Frontal cortex (tissue), 4 donors: ENCODE measurements around the gene VPS52. TPM values are rescaled to one million over a fixed set of nuclear protein-coding genes. Genes with fewer than 3 reads are reported as not detected.
A peak's percentile ranks its signal among the peaks of the same experiment; 100 is the strongest.
"Not testable (repeated sequence)": the region's sequence is repeated elsewhere in the genome, so short reads cannot be mapped to it uniquely, and the experiment has no call there.

ENCODE experiments used
- DNase-seq, 2 donors: peaks; one replicate each; pipeline ENCODE4 v3.0.0; 2012; ENCODE audit warnings: low spot score in 2 of 2
- FAIRE-seq: peaks from 2 replicates; lab custom pipeline; 2012; peaks lifted over from hg19 to GRCh38; lab: Jason Lieb, UNC
- total RNA-seq: library from RNA; depleted of rRNA; stranded (reverse); fragments of >200 nt; gene quantifications from one replicate; pipeline ENCODE4 v1.2.3, GENCODE V29; 2014
- donor health status: control.
- donor health status: control.
- donor health status: control.

Gene VPS52
- total RNA-seq, 1 donor from 2014 or later: 24.9 TPM

- FAIRE-seq, DNase-seq: not testable (repeated sequence)
Observed at GRCh38 chr6:33262490-33262889, 9.2 kb downstream of the VPS52 start.

- no peak for DNase-seq
- no peak for FAIRE-seq
Observed at GRCh38 chr6:33259032-33259431, 12.6 kb downstream of the VPS52 start.

GRCh38 chr6:33254591-33254990, 17.1 kb downstream of the VPS52 start:
- FAIRE-seq (no peak), DNase-seq (no peak)

GRCh38 chr6:33252759-33253158, 18.9 kb downstream of the VPS52 start:
- no peak for DNase-seq
- no peak for FAIRE-seq

- FAIRE-seq (no peak), DNase-seq (no peak)
Observed at GRCh38 chr6:33251395-33252012, 20.2 kb downstream of the VPS52 start.

- DNase-seq: no peak
- no peak for FAIRE-seq
Observed at GRCh38 chr6:33250731-33251130, 20.9 kb downstream of the VPS52 start.

- DNase-seq (no peak), FAIRE-seq (no peak)
Observed at GRCh38 chr6:33249732-33250630, 21.7 kb downstream of the VPS52 start.

- DNase-seq (peak; percentile 77 to 88), FAIRE-seq (peak; percentile 84)
Observed at GRCh38 chr6:33248932-33249731, 22.5 kb downstream of the VPS52 start.

GRCh38 chr6:33248643-33248931, 23.1 kb downstream of the VPS52 start:
- no peak for FAIRE-seq
- DNase-seq: no peak

GRCh38 chr6:33247977-33248642, 23.6 kb downstream of the VPS52 start:
- no peak for FAIRE-seq

GRCh38 chr6:33243476-33243875, 28.2 kb downstream of the VPS52 start:
- no peak for FAIRE-seq
- DNase-seq: no peak

More at GRCh38 chr6:33247977-33248642, 23.6 kb downstream of the VPS52 start:
- peak; percentile 60 to 70 for DNase-seq

- no peak for DNase-seq
Observed at GRCh38 chr6:33241968-33242367, 29.7 kb downstream of the VPS52 start.

GRCh38 chr6:33237741-33238140, 33.9 kb downstream of the VPS52 start:
- FAIRE-seq (no peak), DNase-seq (no peak)

More at GRCh38 chr6:33241968-33242367, 29.7 kb downstream of the VPS52 start:
- FAIRE-seq: no peak

- FAIRE-seq (no peak), DNase-seq (no peak)
Observed at GRCh38 chr6:33236852-33237251, 34.8 kb downstream of the VPS52 start.

GRCh38 chr6:33236328-33236727, 35.3 kb downstream of the VPS52 start:
- DNase-seq (no peak), FAIRE-seq (no peak)

GRCh38 chr6:33235221-33235634, 36.4 kb downstream of the VPS52 start:
- DNase-seq (no peak), FAIRE-seq (no peak)

GRCh38 chr6:33226503-33227120, 45.1 kb downstream of the VPS52 start:
- not testable (repeated sequence) for FAIRE-seq, DNase-seq

GRCh38 chr6:33217681-33218080, 54.0 kb downstream of the VPS52 start:
- DNase-seq: no peak
- no peak for FAIRE-seq

- FAIRE-seq (no peak), DNase-seq (no peak)
Observed at GRCh38 chr6:33217246-33217645, 54.4 kb downstream of the VPS52 start.
